ENCODE data around the gene ITPK1. TPM values are rescaled to one million over a fixed set of nuclear protein-coding genes. Genes with fewer than 3 reads are reported as not detected.

ITPK1 gene
- total RNA-seq, 2 experiments from 2014 or later, result 28.1 to 35.2 TPM

GRCh38 chr14:93061380-93062012 lies 54.2 kb downstream of the ITPK1 start:
- intact Hi-C loops (cut with micrococcal nuclease), result no loop called here
- POLR2A ChIA-PET, result no interaction called here
- Mint-ChIP-seq H3K4me1 (ENCODE audit: low read depth) (peaks cover 25% of the 10 kb centered on the region), H3K9me3 (no peaks in the 10 kb centered on the region), H3K27me3 (no peaks in the 10 kb centered on the region), H3K4me3 (no peak overlapping the region), H3K27ac (no peak overlapping the region), H3K36me3 (no peaks in the 10 kb centered on the region)
- CTCF ChIA-PET, result no interaction called here
- DNase-seq, result no peak

GRCh38 chr14:93060841-93061240 lies 54.9 kb downstream of the ITPK1 start:
- ChIA-PET CTCF (no interaction called here), POLR2A (no interaction called here)
- Mint-ChIP-seq H3K4me3 (no peak overlapping the region), H3K9me3 (no peaks in the 10 kb centered on the region), H3K4me1 (ENCODE audit: low read depth) (peaks cover 20% of the 10 kb centered on the region), H3K27ac (no peak overlapping the region), H3K27me3 (no peaks in the 10 kb centered on the region), H3K36me3 (no peaks in the 10 kb centered on the region)
- intact Hi-C loops (cut with micrococcal nuclease), result no loop called here
- DNase-seq, result no peak

GRCh38 chr14:93059917-93060545 lies 55.7 kb downstream of the ITPK1 start:
- no peak overlapping the region for H3K4me3 Mint-ChIP-seq
- POLR2A ChIA-PET, result no interaction called here
- no peak overlapping the region for H3K27ac Mint-ChIP-seq

GRCh38 chr14:93059260-93059659 lies 56.5 kb downstream of the ITPK1 start:
- H3K27ac Mint-ChIP-seq, result no peak overlapping the region
- H3K4me3 Mint-ChIP-seq, result no peak overlapping the region
- H3K9me3 Mint-ChIP-seq, result no peaks in the 10 kb centered on the region
- DNase-seq, result no peak
- ChIA-PET CTCF (no interaction called here), POLR2A (no interaction called here)
- intact Hi-C loops (cut with micrococcal nuclease), result no loop called here
- no peaks in the 10 kb centered on the region for H3K27me3 Mint-ChIP-seq
- H3K4me1 Mint-ChIP-seq (ENCODE audit: low read depth), result peaks cover 6% of the 10 kb centered on the region
- H3K36me3 Mint-ChIP-seq, result no peaks in the 10 kb centered on the region

More at GRCh38 chr14:93059917-93060545, 55.7 kb downstream of the ITPK1 start:
- no peaks in the 10 kb centered on the region for H3K36me3 Mint-ChIP-seq
- CTCF ChIA-PET, result no interaction called here
- peaks cover 12% of the 10 kb centered on the region for H3K4me1 Mint-ChIP-seq (ENCODE audit: low read depth)
- DNase-seq, result no peak
- no peaks in the 10 kb centered on the region for H3K9me3 Mint-ChIP-seq
- intact Hi-C loops (cut with micrococcal nuclease), result no loop called here
- no peaks in the 10 kb centered on the region for H3K27me3 Mint-ChIP-seq

GRCh38 chr14:93057586-93058280 lies 58.0 kb downstream of the ITPK1 start:
- Mint-ChIP-seq H3K27ac (no peak overlapping the region), H3K27me3 (no peaks in the 10 kb centered on the region), H3K9me3 (no peaks in the 10 kb centered on the region), H3K36me3 (no peaks in the 10 kb centered on the region), H3K4me1 (ENCODE audit: low read depth) (peaks cover 6% of the 10 kb centered on the region), H3K4me3 (no peak overlapping the region)
- DNase-seq, result no peak
- POLR2A ChIA-PET, result no interaction called here
- intact Hi-C loops (cut with micrococcal nuclease), result no loop called here
- CTCF ChIA-PET, result no interaction called here

- no peaks in the 10 kb centered on the region for H3K36me3 Mint-ChIP-seq
- ChIA-PET POLR2A (no interaction called here), CTCF (no interaction called here)
Observed at GRCh38 chr14:93056840-93057585, 58.7 kb downstream of the ITPK1 start.

GRCh38 chr14:93056166-93056839 lies 59.4 kb downstream of the ITPK1 start:
- no peak for DNase-seq
- CTCF ChIA-PET, result no interaction called here
- H3K4me3 Mint-ChIP-seq, result no peak overlapping the region
- H3K27me3 Mint-ChIP-seq, result no peaks in the 10 kb centered on the region
- H3K9me3 Mint-ChIP-seq, result no peaks in the 10 kb centered on the region
- intact Hi-C loops (cut with micrococcal nuclease), result no loop called here
- H3K4me1 Mint-ChIP-seq (ENCODE audit: low read depth), result peaks cover 6% of the 10 kb centered on the region
- POLR2A ChIA-PET, result no interaction called here
- H3K36me3 Mint-ChIP-seq, result no peaks in the 10 kb centered on the region
- no peak overlapping the region for H3K27ac Mint-ChIP-seq

More at GRCh38 chr14:93056840-93057585, 58.7 kb downstream of the ITPK1 start:
- H3K9me3 Mint-ChIP-seq, result no peaks in the 10 kb centered on the region
- no peak overlapping the region for H3K27ac Mint-ChIP-seq
- DNase-seq, result no peak
- no peak overlapping the region for H3K4me3 Mint-ChIP-seq
- H3K4me1 Mint-ChIP-seq (ENCODE audit: low read depth), result peaks cover 6% of the 10 kb centered on the region
- H3K27me3 Mint-ChIP-seq, result no peaks in the 10 kb centered on the region
- intact Hi-C loops (cut with micrococcal nuclease), result no loop called here

- CTCF ChIA-PET, result no interaction called here
- peaks cover 6% of the 10 kb centered on the region for H3K4me1 Mint-ChIP-seq (ENCODE audit: low read depth)
Observed at GRCh38 chr14:93055651-93056115, 60.0 kb downstream of the ITPK1 start.

GRCh38 chr14:93054876-93055275 lies 60.8 kb downstream of the ITPK1 start:
- H3K27me3 Mint-ChIP-seq, result no peaks in the 10 kb centered on the region
- H3K4me1 Mint-ChIP-seq (ENCODE audit: low read depth), result peaks cover 4% of the 10 kb centered on the region
- intact Hi-C loops (cut with micrococcal nuclease), result no loop called here
- DNase-seq, result no peak
- H3K36me3 Mint-ChIP-seq, result no peaks in the 10 kb centered on the region
- ChIA-PET POLR2A (no interaction called here), CTCF (no interaction called here)
- H3K4me3 Mint-ChIP-seq, result no peak overlapping the region
- no peak overlapping the region for H3K27ac Mint-ChIP-seq
- H3K9me3 Mint-ChIP-seq, result no peaks in the 10 kb centered on the region

More at GRCh38 chr14:93055651-93056115, 60.0 kb downstream of the ITPK1 start:
- POLR2A ChIA-PET, result no interaction called here
- H3K27ac Mint-ChIP-seq, result no peak overlapping the region
- H3K4me3 Mint-ChIP-seq, result no peak overlapping the region
- H3K36me3 Mint-ChIP-seq, result no peaks in the 10 kb centered on the region
- no peak for DNase-seq
- H3K9me3 Mint-ChIP-seq, result no peaks in the 10 kb centered on the region
- intact Hi-C loops (cut with micrococcal nuclease), result no loop called here
- no peaks in the 10 kb centered on the region for H3K27me3 Mint-ChIP-seq

- intact Hi-C loops (cut with micrococcal nuclease), result no loop called here
- no peak overlapping the region for H3K4me3 Mint-ChIP-seq
- CTCF ChIA-PET, result no interaction called here
Observed at GRCh38 chr14:93054006-93054405, 61.7 kb downstream of the ITPK1 start.

GRCh38 chr14:93051600-93052546 lies 63.9 kb downstream of the ITPK1 start:
- no peaks in the 10 kb centered on the region for H3K27me3 Mint-ChIP-seq
- no peak for DNase-seq
- no peak overlapping the region for H3K27ac Mint-ChIP-seq
- no peaks in the 10 kb centered on the region for H3K4me1 Mint-ChIP-seq (ENCODE audit: low read depth)
- intact Hi-C loops (cut with micrococcal nuclease), result no loop called here
- POLR2A ChIA-PET, result no interaction called here
- H3K36me3 Mint-ChIP-seq, result no peaks in the 10 kb centered on the region
- CTCF ChIA-PET, result interaction anchor here (0.7 kb wide), 1 partner anchor 61 kb away, joined by 3 read pairs; no protein-coding TSS in a partner anchor
- H3K4me3 Mint-ChIP-seq, result no peak overlapping the region
- no peaks in the 10 kb centered on the region for H3K9me3 Mint-ChIP-seq

More at GRCh38 chr14:93054006-93054405, 61.7 kb downstream of the ITPK1 start:
- Mint-ChIP-seq H3K4me1 (ENCODE audit: low read depth) (peaks cover 4% of the 10 kb centered on the region), H3K36me3 (no peaks in the 10 kb centered on the region), H3K9me3 (no peaks in the 10 kb centered on the region), H3K27ac (no peak overlapping the region), H3K27me3 (no peaks in the 10 kb centered on the region)
- DNase-seq, result no peak
- POLR2A ChIA-PET, result no interaction called here

Measured in activated CD4-positive, alpha-beta memory T cell treated with anti-CD3 and anti-CD28 coated beads for 36 hours (primary cell).